ENCODE results near the gene DPP6.

GRCh38 chr7:154910977-154911376 is 858.8 kb downstream of the DPP6 start:
- TF ChIP-seq CTCF (IDR thresholded peaks at IDR 0.05): no peak
- no peak for TF ChIP-seq POLR2A (IDR thresholded peaks at IDR 0.05)
- TF ChIP-seq POLR2AphosphoS5 (IDR thresholded peaks at IDR 0.05): no peak
